HepG2 (cell line): ENCODE measurements around the gene FXYD4. TPM values are rescaled to one million over a fixed set of nuclear protein-coding genes. Genes with fewer than 3 reads are reported as not detected.
A peak's percentile ranks its signal among the peaks of the same experiment; 100 is the strongest.

Source experiments
- ELF3 ChIP-seq: IDR thresholded peaks from 2 replicates; pipeline ENCODE4 v1.6.1; 2016; ENCODE audit warnings: missing genetic modification reagents, missing compliant biosample characterization
- FLYWCH1 ChIP-seq: sonication (generic); formaldehyde crosslinking; IDR thresholded peaks from 2 replicates; pipeline ENCODE4 v1.8.1; 2023; ENCODE audit warnings: mild to moderate bottlenecking, missing genetic modification reagents
- GATAD1 ChIP-seq: IDR thresholded peaks from 2 replicates; pipeline ENCODE4 v1.6.1; 2016; ENCODE audit warnings: missing genetic modification reagents, missing compliant biosample characterization
- HDAC6 ChIP-seq: fragments of 200-600 bp; sonication (generic); IDR thresholded peaks from 2 replicates; pipeline ENCODE4 v1.7.0; 2017; ENCODE audit warnings: mild to moderate bottlenecking, antibody characterized with exemption, low read length, low read depth
- IKZF4 ChIP-seq: sonication (generic); formaldehyde crosslinking; IDR thresholded peaks from 2 replicates; pipeline ENCODE4 v1.5.1; 2020; ENCODE audit warnings: borderline replicate concordance, mild to moderate bottlenecking, low read depth, missing genetic modification reagents; ENCODE audit errors: not compliant biosample characterization
- JUND ChIP-seq: sonication (generic); formaldehyde crosslinking; IDR thresholded peaks from 2 replicates; pipeline ENCODE4 v1.8.0; 2022; ENCODE audit warnings: mild to moderate bottlenecking, missing genetic modification reagents
- KDM2A ChIP-seq: sonication (generic); formaldehyde crosslinking; IDR thresholded peaks from 2 replicates; pipeline ENCODE4 v1.4.0; 2020; ENCODE audit warnings: low read depth, missing genetic modification reagents, borderline replicate concordance
- KDM3A ChIP-seq: IDR thresholded peaks from 2 replicates; pipeline ENCODE4 v1.6.1; 2018; ENCODE audit warnings: low read depth, missing compliant biosample characterization
- KLF12 ChIP-seq: sonication (generic); formaldehyde crosslinking; IDR thresholded peaks from 2 replicates; pipeline ENCODE4 v1.4.0; 2020; ENCODE audit warnings: missing genetic modification reagents, borderline replicate concordance
- MAX ChIP-seq: IDR thresholded peaks from 2 replicates; pipeline ENCODE4 v1.6.1; 2012; ENCODE audit warnings: inconsistent platforms
- MBNL3 ChIP-seq: fragments of 250-450 bp; sonication (Bioruptor Pico); conservative IDR thresholded peaks from 2 replicates; pipeline ENCODE4 v1.8.0; 2022; ENCODE audit warnings: mild to moderate bottlenecking, inconsistent platforms
- MED8 ChIP-seq: sonication (generic); formaldehyde crosslinking; IDR thresholded peaks from 2 replicates; pipeline ENCODE4 v1.8.1; 2023; ENCODE audit warnings: mild to moderate bottlenecking, missing genetic modification reagents; ENCODE audit not compliant: insufficient replicate concordance
- MIER3 ChIP-seq: IDR thresholded peaks from 2 replicates; pipeline ENCODE4 v1.6.1; 2016; ENCODE audit warnings: missing compliant biosample characterization, borderline replicate concordance
- MNT ChIP-seq: fragments of 450-650 bp; IDR thresholded peaks from 2 replicates; pipeline ENCODE4 v1.6.1; 2016
- NPAS2 ChIP-seq: sonication (generic); formaldehyde crosslinking; IDR thresholded peaks from 2 replicates; pipeline ENCODE4 v1.8.0; 2022; ENCODE audit warnings: mild to moderate bottlenecking, missing genetic modification reagents, borderline replicate concordance
- RARA ChIP-seq: IDR thresholded peaks from 2 replicates; pipeline ENCODE4 v1.6.1; 2016; ENCODE audit warnings: missing genetic modification reagents, missing compliant biosample characterization
- STAG1 ChIP-seq: sonication (generic); formaldehyde crosslinking; IDR thresholded peaks from 2 replicates; pipeline ENCODE4 v1.4.0; 2020; ENCODE audit warnings: missing genetic modification reagents
- SUZ12 ChIP-seq: fragments of 150-350 bp; IDR thresholded peaks from 2 replicates; pipeline ENCODE4 v1.6.1; 2014; ENCODE audit warnings: low read depth, low read length
- TMF1 ChIP-seq: sonication (generic); formaldehyde crosslinking; IDR thresholded peaks from 2 replicates; pipeline ENCODE4 v1.8.1; 2022; ENCODE audit warnings: low read depth, missing genetic modification reagents
- ZBTB10 ChIP-seq: sonication (generic); formaldehyde crosslinking; IDR thresholded peaks from 2 replicates; pipeline ENCODE4 v1.4.0; 2020; ENCODE audit warnings: missing genetic modification reagents, borderline replicate concordance
- ZNF329 ChIP-seq: sonication (generic); formaldehyde crosslinking; IDR thresholded peaks from 2 replicates; pipeline ENCODE4 v1.9.0; 2021; ENCODE audit warnings: low read depth, mild to moderate bottlenecking, missing genetic modification reagents
- ZNF691 ChIP-seq: sonication (generic); formaldehyde crosslinking; IDR thresholded peaks from 2 replicates; pipeline ENCODE4 v1.4.0; 2020; ENCODE audit warnings: missing genetic modification reagents, low read depth, mild to moderate bottlenecking, borderline replicate concordance
- ZNF713 ChIP-seq: sonication (generic); formaldehyde crosslinking; IDR thresholded peaks from 2 replicates; pipeline ENCODE4 v1.4.0; 2020; ENCODE audit warnings: mild to moderate bottlenecking, missing genetic modification reagents
- polyA plus RNA-seq, 8 experiments: library from polyadenylated mRNA; depleted of rRNA in 3 of 8; stranded (reverse) in 7 of 8; unstranded in 1 of 8; fragments of >200 nt; fragmentation: Illumina TruSeq in 4 of 8; extraction: Trizol in 4 of 8; gene quantifications; 2 replicates each; pipeline versions ENCODE4 v1.2.1 to v1.2.3, GENCODE V29; 2011 to 2016; ENCODE audit warnings: low read depth in 4 of 8, missing spikeins in 1 of 8, mixed read lengths in 1 of 8; ENCODE audit not compliant: insufficient read depth in 1 of 8
- total RNA-seq, 5 experiments: library from RNA; depleted of rRNA; stranded (reverse); fragments of >200 nt; fragmentation: Illumina TruSeq; extraction: Trizol; gene quantifications; 2 replicates each; pipeline ENCODE4 v1.2.3, GENCODE V29; 2016; ENCODE audit warnings: low read depth in 1 of 5

Gene FXYD4
- total and polyA plus RNA-seq, 2 of the 13 experiments (the other 11 are each of a cell fraction or from before 2014, with no cell fraction given), result not detected

GRCh38 chr10:43396061-43396927 lies 24.9 kb downstream of the FXYD4 start (continued):
- TF ChIP-seq KLF12 (CRISPR knock-in tag), result no peak
- TF ChIP-seq MED8 (CRISPR knock-in tag), result peak; percentile 71
- TF ChIP-seq FLYWCH1 (CRISPR knock-in tag), result no peak
- TF ChIP-seq IKZF4, result peak; percentile 16
- TF ChIP-seq ZNF713, result no peak
- TF ChIP-seq ZNF691 (CRISPR knock-in tag), result no peak
- TF ChIP-seq MBNL3 (CRISPR knock-in tag), result no peak
- no peak for TF ChIP-seq ELF3 (CRISPR knock-in tag)
- peak; percentile 40; the same call in 1 of the 2 replicates for TF ChIP-seq ZNF329
- TF ChIP-seq TMF1 (CRISPR knock-in tag), result 0 out of 2 replicates have a peak, but pooled peaks have one; percentile 50
- 0 out of 2 replicates have a peak, but pooled peaks have one; percentile 21 for TF ChIP-seq HDAC6
- TF ChIP-seq STAG1 (CRISPR knock-in tag), result no peak; the same call in 1 of the 2 replicates
- no peak for TF ChIP-seq SUZ12
- TF ChIP-seq NPAS2 (CRISPR knock-in tag), result no peak
- 0 out of 2 replicates have a peak, but pooled peaks have one; percentile 44 for TF ChIP-seq GATAD1
- TF ChIP-seq KDM3A (CRISPR knock-in tag), result no peak
- TF ChIP-seq JUND (CRISPR knock-in tag), result 0 out of 2 replicates have a peak, but pooled peaks have one; percentile 13
- no peak; the same call in 1 of the 2 replicates for TF ChIP-seq KDM2A (CRISPR knock-in tag)
- 0 out of 2 replicates have a peak, but pooled peaks have one; percentile 16 for TF ChIP-seq ZBTB10 (CRISPR knock-in tag)
- no peak for TF ChIP-seq RARA (CRISPR knock-in tag)
- TF ChIP-seq MNT, result no peak
- peak; percentile 76; the same call in 1 of the 2 replicates for TF ChIP-seq MAX
- no peak for TF ChIP-seq MIER3 (CRISPR knock-in tag)
